Mucosa of descending colon (tissue), 3 donors: ENCODE data around the gene NANOS2. TPM values are rescaled to one million over a fixed set of nuclear protein-coding genes. Genes with fewer than 3 reads are reported as not detected.
"Not testable (repeated sequence)": the region's sequence is repeated elsewhere in the genome, so short reads cannot be mapped to it uniquely, and the experiment has no call there.

Source experiments
- ATAC-seq: fragments of 200-7000 bp; cut with Tn5 transposase; one replicate; pipeline ENCODE4 v1.9.1; 2020; ENCODE audit warnings: mild to moderate bottlenecking, moderate library complexity
- DNase-seq, 3 donors: peaks; one replicate each; pipeline ENCODE4 v3.0.0-alpha.2; 2020
- H3K36me3 ChIP-seq: fragments of 200-600 bp; one replicate; pipeline ENCODE4 v1.8.0; 2021; ENCODE audit warnings: low read depth, mild to moderate bottlenecking
- H3K4me1 ChIP-seq: fragments of 200-600 bp; one replicate; pipeline ENCODE4 v1.8.0; 2021; ENCODE audit warnings: low read depth, mild to moderate bottlenecking
- H3K4me3 ChIP-seq: fragments of 200-600 bp; one replicate; pipeline ENCODE4 v1.8.0; 2021; ENCODE audit warnings: mild to moderate bottlenecking
- H3K9me3 ChIP-seq: fragments of 200-600 bp; one replicate; pipeline ENCODE4 v1.8.0; 2021; ENCODE audit warnings: mild to moderate bottlenecking
- intact Hi-C, 2 donors: fragments of 100-400 bp; cut with DNase I in 1 of 2; cut with micrococcal nuclease in 1 of 2; formaldehyde crosslinking; loops; one replicate each; pipeline versions ENCODE4 v1.11.0 to v1.11.1; 2022; cut with DNase I, micrococcal nuclease
- total RNA-seq, 3 donors: library from RNA; stranded (reverse); fragmentation: NEBNext Ultra II Directional in 2 of 3; extraction: Animal tissue kit (Norgen Biotek cat#: 25700) in 2 of 3; gene quantifications; one replicate each; pipeline versions ENCODE4 v1.2.1 to v1.2.4, GENCODE V29; 2021 to 2023
- TF ChIP-seq, protein P1 (sequence below): fragments of 200-600 bp; IDR thresholded peaks from one replicate; pipeline ENCODE4 v1.8.0; 2022; ENCODE audit warnings: antibody characterized with exemption, mild to moderate bottlenecking
- donor health status: DM: no; HTN: no; CAD: no; lungs with moderate emphysema.
- donor health status: DM: no; HTN: no; CAD: no.
- donor health status: DM: no; HTN: yes; CAD: no.

Gene NANOS2
- total RNA-seq, 3 donors from 2014 or later, result not detected

DNA sequence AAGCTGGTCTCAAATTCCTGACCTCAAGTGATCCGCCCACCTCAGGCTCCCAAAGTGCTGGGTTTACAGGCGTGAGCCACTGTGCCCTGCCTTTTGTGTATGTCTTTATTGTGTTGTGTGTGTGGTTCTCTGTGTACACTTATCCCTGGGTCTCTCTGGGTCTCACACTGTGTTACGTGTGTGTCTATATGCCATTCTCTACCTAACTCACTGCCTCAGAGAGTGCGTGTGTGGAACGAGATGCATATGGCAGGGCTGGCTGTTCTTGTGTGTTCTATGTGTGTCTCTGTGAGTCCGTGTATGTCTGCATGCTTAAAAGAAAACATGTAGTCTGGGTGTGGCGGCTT, 40.0 kb downstream of the NANOS2 start:
- Histone ChIP-seq H3K4me3 (no peak overlapping the region), H3K36me3 (no peaks in the 10 kb centered on the region), H3K9me3 (no peaks in the 10 kb centered on the region), H3K4me1 (peaks cover 32% of the 10 kb centered on the region)
- ATAC-seq (no peak), DNase-seq (no peak)
- TF ChIP-seq, protein P1, sequence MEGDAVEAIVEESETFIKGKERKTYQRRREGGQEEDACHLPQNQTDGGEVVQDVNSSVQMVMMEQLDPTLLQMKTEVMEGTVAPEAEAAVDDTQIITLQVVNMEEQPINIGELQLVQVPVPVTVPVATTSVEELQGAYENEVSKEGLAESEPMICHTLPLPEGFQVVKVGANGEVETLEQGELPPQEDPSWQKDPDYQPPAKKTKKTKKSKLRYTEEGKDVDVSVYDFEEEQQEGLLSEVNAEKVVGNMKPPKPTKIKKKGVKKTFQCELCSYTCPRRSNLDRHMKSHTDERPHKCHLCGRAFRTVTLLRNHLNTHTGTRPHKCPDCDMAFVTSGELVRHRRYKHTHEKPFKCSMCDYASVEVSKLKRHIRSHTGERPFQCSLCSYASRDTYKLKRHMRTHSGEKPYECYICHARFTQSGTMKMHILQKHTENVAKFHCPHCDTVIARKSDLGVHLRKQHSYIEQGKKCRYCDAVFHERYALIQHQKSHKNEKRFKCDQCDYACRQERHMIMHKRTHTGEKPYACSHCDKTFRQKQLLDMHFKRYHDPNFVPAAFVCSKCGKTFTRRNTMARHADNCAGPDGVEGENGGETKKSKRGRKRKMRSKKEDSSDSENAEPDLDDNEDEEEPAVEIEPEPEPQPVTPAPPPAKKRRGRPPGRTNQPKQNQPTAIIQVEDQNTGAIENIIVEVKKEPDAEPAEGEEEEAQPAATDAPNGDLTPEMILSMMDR, result no peak
- intact Hi-C loops, result no loop called here

DNA sequence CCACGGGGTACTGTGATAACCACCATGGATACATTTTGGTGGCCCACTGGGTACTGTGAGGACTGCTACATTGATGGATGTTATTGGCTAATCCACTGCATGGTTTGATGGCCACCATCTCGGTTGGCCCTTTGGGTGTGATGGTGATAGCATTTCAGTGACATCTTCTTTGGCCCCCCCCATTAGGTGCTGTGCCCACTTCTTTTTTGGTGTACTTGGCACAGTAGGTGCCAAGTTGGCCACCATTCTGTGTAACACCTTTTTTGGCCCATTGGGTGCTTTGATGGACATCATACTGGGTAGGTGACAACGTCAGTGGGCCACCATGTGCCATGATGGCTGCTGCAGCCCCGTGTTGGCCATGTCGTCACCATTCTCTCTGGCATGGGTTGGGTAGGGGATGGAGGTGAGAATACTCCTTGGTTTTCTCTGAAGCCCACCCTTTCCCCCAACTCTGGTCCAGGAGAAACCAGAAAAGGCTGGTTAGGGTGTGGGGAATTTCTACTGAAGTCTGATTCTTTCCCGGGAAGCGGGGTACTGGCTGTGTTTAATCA, 41.3 kb downstream of the NANOS2 start:
- DNase-seq (no peak), ATAC-seq (no peak)
- intact Hi-C loops, result no loop called here
- Histone ChIP-seq H3K36me3 (no peaks in the 10 kb centered on the region), H3K4me1 (peaks cover 27% of the 10 kb centered on the region), H3K9me3 (no peaks in the 10 kb centered on the region), H3K4me3 (no peak overlapping the region)
- TF ChIP-seq, protein P1, result no peak

DNA sequence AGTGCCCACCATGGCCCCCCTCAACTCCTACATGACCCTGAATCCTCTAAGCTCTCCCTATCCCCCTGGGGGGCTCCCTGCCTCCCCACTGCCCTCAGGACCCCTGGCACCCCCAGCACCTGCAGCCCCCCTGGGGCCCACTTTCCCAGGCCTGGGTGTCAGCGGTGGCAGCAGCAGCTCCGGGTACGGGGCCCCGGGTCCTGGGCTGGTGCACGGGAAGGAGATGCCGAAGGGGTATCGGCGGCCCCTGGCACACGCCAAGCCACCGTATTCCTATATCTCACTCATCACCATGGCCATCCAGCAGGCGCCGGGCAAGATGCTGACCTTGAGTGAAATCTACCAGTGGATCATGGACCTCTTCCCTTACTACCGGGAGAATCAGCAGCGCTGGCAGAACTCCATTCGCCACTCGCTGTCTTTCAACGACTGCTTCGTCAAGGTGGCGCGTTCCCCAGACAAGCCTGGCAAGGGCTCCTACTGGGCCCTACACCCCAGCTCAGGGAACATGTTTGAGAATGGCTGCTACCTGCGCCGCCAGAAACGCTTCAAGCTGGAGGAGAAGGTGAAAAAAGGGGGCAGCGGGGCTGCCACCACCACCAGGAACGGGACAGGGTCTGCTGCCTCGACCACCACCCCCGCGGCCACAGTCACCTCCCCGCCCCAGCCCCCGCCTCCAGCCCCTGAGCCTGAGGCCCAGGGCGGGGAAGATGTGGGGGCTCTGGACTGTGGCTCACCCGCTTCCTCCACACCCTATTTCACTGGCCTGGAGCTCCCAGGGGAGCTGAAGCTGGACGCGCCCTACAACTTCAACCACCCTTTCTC, 42.3 kb downstream of the NANOS2 start:
- Histone ChIP-seq H3K9me3 (no peaks in the 10 kb centered on the region), H3K36me3 (no peaks in the 10 kb centered on the region), H3K4me1 (peaks cover 17% of the 10 kb centered on the region), H3K4me3 (no peak overlapping the region)
- no peak for ATAC-seq
- TF ChIP-seq, protein P1, result no peak
- intact Hi-C loops, result no loop called here
- DNase-seq, result no peak

DNA sequence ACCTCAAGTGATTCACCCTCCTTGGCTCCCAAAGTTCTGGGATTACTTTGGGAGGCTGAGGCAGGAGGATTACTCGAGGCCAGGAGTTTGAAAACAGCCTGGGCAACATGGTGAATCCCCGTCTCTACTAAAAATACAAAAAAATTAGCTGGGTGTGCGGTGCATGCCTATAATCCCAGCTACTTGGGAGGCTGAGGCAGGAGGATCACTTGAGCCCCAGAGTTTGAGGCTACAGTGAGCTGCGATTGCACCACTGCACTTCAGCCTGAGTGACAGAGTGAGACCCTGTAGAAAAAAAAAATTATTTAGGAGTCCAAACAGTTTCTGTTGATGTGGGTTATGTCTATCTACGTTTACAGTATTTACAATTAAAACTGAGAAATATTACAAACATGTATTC, 43.8 kb downstream of the NANOS2 start:
- DNase-seq, result no peak
- ATAC-seq, result no peak
- TF ChIP-seq, protein P1, result no peak
- no peaks in the 10 kb centered on the region for H3K9me3 ChIP-seq
- H3K4me1 ChIP-seq, result peaks cover 6% of the 10 kb centered on the region
- H3K4me3 ChIP-seq, result no peak overlapping the region
- no peaks in the 10 kb centered on the region for H3K36me3 ChIP-seq
- intact Hi-C loops, result no loop called here

DNA sequence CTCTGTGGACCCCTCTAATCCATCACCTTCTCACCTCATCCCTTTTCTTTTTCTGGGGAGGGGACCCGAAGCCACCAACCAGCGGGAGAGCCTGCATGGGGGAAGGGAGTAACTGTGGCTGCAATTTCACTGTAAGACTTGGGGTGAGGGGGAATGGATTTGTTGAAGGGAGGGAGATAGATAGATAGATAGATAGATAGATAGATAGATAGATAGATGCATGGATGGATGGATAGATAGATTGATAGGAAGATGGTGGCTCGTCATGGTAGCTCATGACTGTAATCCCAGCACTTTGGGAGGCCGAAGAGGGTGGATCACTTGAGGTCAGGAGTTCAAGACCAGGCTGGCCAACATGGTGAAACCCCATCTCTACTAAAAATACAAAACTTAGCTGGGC, 47.3 kb downstream of the NANOS2 start:
- intact Hi-C loops, H3K9me3 ChIP-seq, ATAC-seq, H3K36me3 ChIP-seq, H3K4me3 ChIP-seq: not testable (repeated sequence)
- DNase-seq, result peak in 1 of 3 donors; percentile 2
- H3K4me1 ChIP-seq, result peaks cover 11% of the 10 kb centered on the region

DNA sequence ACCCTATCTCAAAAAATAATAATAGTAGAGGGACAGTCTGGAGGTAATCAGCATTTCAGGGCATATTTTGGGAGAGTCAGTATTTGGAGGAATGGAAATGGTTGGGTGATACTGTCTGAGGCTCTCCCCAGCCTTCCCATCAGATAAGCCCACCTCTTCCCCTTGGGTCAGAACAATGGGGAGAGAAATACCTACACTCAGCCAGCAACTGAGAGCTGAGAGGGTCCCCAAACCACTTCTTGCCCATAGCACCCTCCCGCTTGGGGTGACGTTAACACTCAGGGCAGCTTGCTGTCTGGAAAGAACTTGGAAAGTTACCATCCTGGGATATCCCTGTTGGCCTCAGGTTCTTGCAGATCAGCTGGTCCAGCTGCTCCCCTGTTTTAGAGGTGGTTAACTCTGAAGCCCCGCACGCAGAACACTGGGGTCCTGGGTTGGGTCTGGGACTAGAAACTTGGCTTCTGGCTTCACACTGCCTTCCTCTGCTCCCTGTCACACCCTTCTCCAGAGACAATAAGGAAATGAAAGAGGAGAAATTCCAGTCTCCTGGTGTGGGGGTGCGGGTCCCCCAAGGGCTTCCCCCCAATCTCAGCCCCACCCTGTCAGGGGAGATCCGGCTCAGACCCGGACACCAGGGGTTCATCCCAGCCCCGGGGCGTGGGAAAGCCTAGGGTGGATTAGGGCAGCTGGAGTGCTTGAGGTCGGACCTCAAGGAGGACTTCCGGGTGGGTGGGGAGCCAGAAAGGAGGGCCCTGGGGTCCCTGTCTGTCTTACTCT, 48.0 kb downstream of the NANOS2 start:
- DNase-seq (peak; percentile 46 to 77 (median 69)), ATAC-seq (peak; percentile 19)
- Histone ChIP-seq H3K9me3 (no peaks in the 10 kb centered on the region), H3K4me1 (peaks cover 18% of the 10 kb centered on the region), H3K4me3 (peak overlapping the region; percentile 10), H3K36me3 (no peaks in the 10 kb centered on the region)
- intact Hi-C loops, result no loop called here
- TF ChIP-seq, protein P1, result no peak
